Muscle of leg (tissue), 16 donors: ENCODE measurements around the gene GPR176. TPM values are rescaled to one million over a fixed set of nuclear protein-coding genes. Genes with fewer than 3 reads are reported as not detected.

ENCODE experiments used
- DNase-seq: peaks from one replicate; pipeline ENCODE4 v3.0.0; 2013
- H3K27ac ChIP-seq: one replicate; pipeline ENCODE4 v1.5.1; 2013; ENCODE audit warnings: mild to moderate bottlenecking, low read length, control low read depth
- H3K27me3 ChIP-seq: one replicate; pipeline ENCODE4 v1.6.1; 2013; ENCODE audit warnings: low read length; ENCODE audit not compliant: control insufficient read depth, insufficient read depth
- H3K36me3 ChIP-seq: one replicate; pipeline ENCODE4 v1.6.1; 2013; ENCODE audit warnings: low read length; ENCODE audit not compliant: control insufficient read depth, insufficient read depth
- H3K4me1 ChIP-seq: one replicate; pipeline ENCODE4 v1.6.1; 2013; ENCODE audit warnings: low read length; ENCODE audit not compliant: control insufficient read depth, insufficient read depth
- H3K4me3 ChIP-seq: one replicate; pipeline ENCODE4 v1.5.1; 2013; ENCODE audit warnings: low read length, control low read depth
- H3K9me3 ChIP-seq: replicated peaks from 2 replicates; pipeline ENCODE4 v1.6.1; 2013; ENCODE audit warnings: low read depth, low read length; ENCODE audit not compliant: control insufficient read depth
- WGBS: methylation state at CpG from one replicate; pipeline ENCODE4 v1.1.5; 2013; ENCODE audit warnings: missing lambda C conversion rate; ENCODE audit not compliant: insufficient coverage; 5-methylcytosine and 5-hydroxymethylcytosine counted together
- long read RNA-seq, 11 donors: transcript quantifications; one replicate each; lab custom pipeline, GENCODE V29; 2026
- polyA plus RNA-seq, 8 donors: library from polyadenylated mRNA; unstranded; fragments of 120-200 nt; gene quantifications; one replicate each; pipeline versions ENCODE4 v1.2.1 to v1.2.3, GENCODE V29; 2013; ENCODE audit warnings: inconsistent platforms in 1 of 8, low replicate concordance in 1 of 8; ENCODE audit not compliant: insufficient read length in 8 of 8, insufficient read depth in 1 of 8
- total RNA-seq: library from RNA; stranded (reverse); fragments of 120-200 nt; gene quantifications from one replicate; pipeline ENCODE4 v1.2.4, GENCODE V29; 2013

GPR176 gene
- total RNA-seq (6.8 TPM), polyA plus RNA-seq (1 to 10 TPM; 4.0 to 7.3 (median 5.6) TPM)
- long read RNA-seq, donor 1, partial matches to known transcripts, result 0 of 1 reads
- long read RNA-seq, donor 1, other reads (novel, unspliced or antisense), result 0 of 1 reads
- long read RNA-seq, donor 2, result 0 reads
- long read RNA-seq, donor 3, result 0 reads
- long read RNA-seq, donor 4, result 0 reads
- long read RNA-seq, donor 5, partial matches to known transcripts, result 69 of 72 reads
- long read RNA-seq, donor 5, other reads (novel, unspliced or antisense), result 0 of 72 reads
- long read RNA-seq, donor 6, result 0 reads
- long read RNA-seq, donor 7, result 0 reads
- long read RNA-seq, donor 8, partial matches to known transcripts, result 0 of 2 reads
- long read RNA-seq, donor 8, other reads (novel, unspliced or antisense), result 0 of 2 reads
- long read RNA-seq, donor 9, partial matches to known transcripts, result 0 of 3 reads
- long read RNA-seq, donor 9, other reads (novel, unspliced or antisense), result 0 of 3 reads
- long read RNA-seq, donor 10, partial matches to known transcripts, result 0 of 1 reads
- long read RNA-seq, donor 10, other reads (novel, unspliced or antisense), result 0 of 1 reads
- long read RNA-seq, donor 11, partial matches to known transcripts, result 0 of 3 reads
- long read RNA-seq, donor 11, other reads (novel, unspliced or antisense), result 0 of 3 reads

- peaks cover 30% of the 10 kb centered on the region for H3K27me3 ChIP-seq
- H3K4me3 ChIP-seq, result peak within 1 kb of the TSS; percentile 71
- DNase-seq, result peak; percentile 66
- H3K36me3 ChIP-seq, result no peaks in the 10 kb centered on the region
- H3K9me3 ChIP-seq, result no peaks in the 10 kb centered on the region
- under 1% methylated on average over 64 of the region's 84 CpGs for WGBS
- H3K4me1 ChIP-seq, result peaks cover 16% of the 10 kb centered on the region
- peak within 1 kb of the TSS; percentile 74 for H3K27ac ChIP-seq
These were observed at the start of gene GPR176 for GRCh38 chr15:39919748-39920509. TSS of gene GPR176 (minus strand) at chr15:39920266. CDS start at chr15:39920026, 240 bp downstream.

- no peak overlapping the region for H3K27ac ChIP-seq
- peaks cover 48% of the 10 kb centered on the region for H3K36me3 ChIP-seq
- no peak overlapping the region for H3K4me3 ChIP-seq
- WGBS, result no CpG with 5 or more reads among the region's 2 CpGs
- H3K9me3 ChIP-seq, result no peaks in the 10 kb centered on the region
- H3K27me3 ChIP-seq, result no peaks in the 10 kb centered on the region
- no peak for DNase-seq
- H3K4me1 ChIP-seq, result no peaks in the 10 kb centered on the region
These were observed 48.9 kb upstream of the GPR176 start for GRCh38 chr15:39969002-39969394.

GRCh38 chr15:39968273-39969001 lies 48.4 kb upstream of the GPR176 start:
- no peak overlapping the region for H3K4me3 ChIP-seq
- H3K27ac ChIP-seq, result no peak overlapping the region
- peaks cover 42% of the 10 kb centered on the region for H3K36me3 ChIP-seq
- H3K9me3 ChIP-seq, result no peaks in the 10 kb centered on the region
- DNase-seq, result no peak
- H3K4me1 ChIP-seq, result no peaks in the 10 kb centered on the region
- H3K27me3 ChIP-seq, result no peaks in the 10 kb centered on the region
- 100% methylated on average over 1 of the region's 3 CpGs for WGBS

- H3K9me3 ChIP-seq, result no peaks in the 10 kb centered on the region
- no CpG with 5 or more reads among the region's 2 CpGs for WGBS
- no peak for DNase-seq
- H3K27ac ChIP-seq, result no peak overlapping the region
- no peaks in the 10 kb centered on the region for H3K4me1 ChIP-seq
- H3K4me3 ChIP-seq, result no peak overlapping the region
- no peaks in the 10 kb centered on the region for H3K27me3 ChIP-seq
- H3K36me3 ChIP-seq, result peaks cover 46% of the 10 kb centered on the region
These were observed 46.5 kb upstream of the GPR176 start for GRCh38 chr15:39966521-39966920.

GRCh38 chr15:39963786-39964185 lies 43.7 kb upstream of the GPR176 start:
- Histone ChIP-seq H3K4me3 (no peak overlapping the region), H3K27ac (no peak overlapping the region), H3K36me3 (peaks cover 57% of the 10 kb centered on the region), H3K27me3 (no peaks in the 10 kb centered on the region), H3K9me3 (no peaks in the 10 kb centered on the region), H3K4me1 (no peaks in the 10 kb centered on the region)
- WGBS, result no CpG with 5 or more reads among the region's 2 CpGs
- DNase-seq, result no peak

- DNase-seq, result peak; percentile 55
- no peak overlapping the region for H3K27ac ChIP-seq
- H3K9me3 ChIP-seq, result no peaks in the 10 kb centered on the region
- peaks cover 58% of the 10 kb centered on the region for H3K36me3 ChIP-seq
- no peaks in the 10 kb centered on the region for H3K4me1 ChIP-seq
- 57% methylated on average over 1 of the region's 1 CpG for WGBS
- no peak overlapping the region for H3K4me3 ChIP-seq
- no peaks in the 10 kb centered on the region for H3K27me3 ChIP-seq
These were observed 41.0 kb upstream of the GPR176 start for GRCh38 chr15:39961051-39961450.

- Histone ChIP-seq H3K36me3 (peaks cover 54% of the 10 kb centered on the region), H3K27ac (no peak overlapping the region), H3K4me1 (no peaks in the 10 kb centered on the region), H3K27me3 (no peaks in the 10 kb centered on the region), H3K4me3 (no peak overlapping the region), H3K9me3 (no peaks in the 10 kb centered on the region)
- no peak for DNase-seq
- 73% methylated on average over 3 of the region's 3 CpGs for WGBS
These were observed 40.3 kb upstream of the GPR176 start for GRCh38 chr15:39960411-39960810.

GRCh38 chr15:39959411-39959810 lies 39.3 kb upstream of the GPR176 start:
- no peak for DNase-seq
- H3K4me1 ChIP-seq, result no peaks in the 10 kb centered on the region
- no peaks in the 10 kb centered on the region for H3K9me3 ChIP-seq
- H3K4me3 ChIP-seq, result no peak overlapping the region
- no peaks in the 10 kb centered on the region for H3K27me3 ChIP-seq
- H3K36me3 ChIP-seq, result peaks cover 60% of the 10 kb centered on the region
- WGBS, result no CpG with 5 or more reads among the region's 1 CpG
- no peak overlapping the region for H3K27ac ChIP-seq

GRCh38 chr15:39957481-39957880 lies 37.4 kb upstream of the GPR176 start:
- Histone ChIP-seq H3K4me3 (no peak overlapping the region), H3K9me3 (no peaks in the 10 kb centered on the region), H3K36me3 (peaks cover 56% of the 10 kb centered on the region), H3K27me3 (no peaks in the 10 kb centered on the region), H3K4me1 (no peaks in the 10 kb centered on the region), H3K27ac (no peak overlapping the region)
- WGBS, result 56% methylated on average over 1 of the region's 1 CpG
- DNase-seq, result no peak
